ENCODE data around the gene EIF4G1.

Gene EIF4G1

GRCh38 chr3:184296616-184297015 is 17.8 kb upstream of the EIF4G1 start:
- H3K36me3 ChIP-seq (ENCODE audit: insufficient read depth, low read length): peaks cover 7% of the 10 kb centered on the region; the same call in 1 of the 2 replicates
- H3K9me3 ChIP-seq (ENCODE audit: control insufficient read depth, insufficient read depth, low read length): no peaks in the 10 kb centered on the region
- H3K9ac ChIP-seq (ENCODE audit: low read depth, low read length): no peak overlapping the region
- peaks cover 6% of the 10 kb centered on the region; the same call in 1 of the 2 replicates for H3K4me1 ChIP-seq (ENCODE audit: insufficient read depth, low read length)

GRCh38 chr3:184298759-184299487 is 15.5 kb upstream of the EIF4G1 start, which contains the start of gene PSMD2:
Gene PSMD2 (plus strand): TSS chr3:184299241. CDS start chr3:184299267, 26 bp downstream.
- peaks cover 6% of the 10 kb centered on the region; the same call in 1 of the 2 replicates for H3K4me1 ChIP-seq (ENCODE audit: insufficient read depth, low read length)
- H3K9me3 ChIP-seq (ENCODE audit: control insufficient read depth, insufficient read depth, low read length): no peaks in the 10 kb centered on the region
- H3K36me3 ChIP-seq (ENCODE audit: insufficient read depth, low read length): peaks cover 30% of the 10 kb centered on the region
- H3K9ac ChIP-seq (ENCODE audit: low read depth, low read length): peak within 1 kb of the TSS; percentile 90

GRCh38 chr3:184299488-184300377 is 14.7 kb upstream of the EIF4G1 start:
- Histone ChIP-seq H3K9me3 (ENCODE audit: control insufficient read depth, insufficient read depth, low read length) (no peaks in the 10 kb centered on the region), H3K4me1 (ENCODE audit: insufficient read depth, low read length) (peaks cover 6% of the 10 kb centered on the region; the same call in 1 of the 2 replicates), H3K9ac (ENCODE audit: low read depth, low read length) (peak overlapping the region; percentile 90), H3K36me3 (ENCODE audit: insufficient read depth, low read length) (peaks cover 38% of the 10 kb centered on the region)

- H3K9me3 ChIP-seq (ENCODE audit: control insufficient read depth, insufficient read depth, low read length): no peaks in the 10 kb centered on the region
- H3K9ac ChIP-seq (ENCODE audit: low read depth, low read length): peak overlapping the region; percentile 90; the same call in 1 of the 2 replicates
- H3K36me3 ChIP-seq (ENCODE audit: insufficient read depth, low read length): peaks cover 40% of the 10 kb centered on the region
Measured at GRCh38 chr3:184300378-184300720, 14.1 kb upstream of the EIF4G1 start.

GRCh38 chr3:184305577-184305976 is 8.8 kb upstream of the EIF4G1 start:
- no peaks in the 10 kb centered on the region for H3K9me3 ChIP-seq (ENCODE audit: control insufficient read depth, insufficient read depth, low read length)
- H3K36me3 ChIP-seq (ENCODE audit: insufficient read depth, low read length): peaks cover 69% of the 10 kb centered on the region
- no peaks in the 10 kb centered on the region for H3K4me1 ChIP-seq (ENCODE audit: insufficient read depth, low read length)
- H3K9ac ChIP-seq (ENCODE audit: low read depth, low read length): no peak overlapping the region

More at GRCh38 chr3:184300378-184300720, 14.1 kb upstream of the EIF4G1 start:
- H3K4me1 ChIP-seq (ENCODE audit: insufficient read depth, low read length): peaks cover 6% of the 10 kb centered on the region; the same call in 1 of the 2 replicates

GRCh38 chr3:184306341-184306972 is 7.9 kb upstream of the EIF4G1 start:
- Histone ChIP-seq H3K4me1 (ENCODE audit: insufficient read depth, low read length) (no peaks in the 10 kb centered on the region), H3K9ac (ENCODE audit: low read depth, low read length) (no peak overlapping the region), H3K9me3 (ENCODE audit: control insufficient read depth, insufficient read depth, low read length) (no peaks in the 10 kb centered on the region), H3K36me3 (ENCODE audit: insufficient read depth, low read length) (peaks cover 66% of the 10 kb centered on the region)

GRCh38 chr3:184307915-184308314 is 6.5 kb upstream of the EIF4G1 start:
- no peaks in the 10 kb centered on the region for H3K4me1 ChIP-seq (ENCODE audit: insufficient read depth, low read length)
- no peak overlapping the region for H3K9ac ChIP-seq (ENCODE audit: low read depth, low read length)
- H3K36me3 ChIP-seq (ENCODE audit: insufficient read depth, low read length): peaks cover 51% of the 10 kb centered on the region
- H3K9me3 ChIP-seq (ENCODE audit: control insufficient read depth, insufficient read depth, low read length): no peaks in the 10 kb centered on the region

- Histone ChIP-seq H3K4me1 (ENCODE audit: insufficient read depth, low read length) (no peaks in the 10 kb centered on the region), H3K9ac (ENCODE audit: low read depth, low read length) (no peak overlapping the region), H3K36me3 (ENCODE audit: insufficient read depth, low read length) (peaks cover 43% of the 10 kb centered on the region), H3K9me3 (ENCODE audit: control insufficient read depth, insufficient read depth, low read length) (no peaks in the 10 kb centered on the region)
Measured at GRCh38 chr3:184308744-184309143, 5.7 kb upstream of the EIF4G1 start.

GRCh38 chr3:184311633-184312032 is 2.8 kb upstream of the EIF4G1 start:
- no peak overlapping the region for H3K9ac ChIP-seq (ENCODE audit: low read depth, low read length)

GRCh38 chr3:184314700-184315542 is 515 bp downstream of the EIF4G1 start:
- H3K9me3 ChIP-seq (ENCODE audit: control insufficient read depth, insufficient read depth, low read length): no peaks in the 10 kb centered on the region
- H3K9ac ChIP-seq (ENCODE audit: low read depth, low read length): peak overlapping the region; percentile 84
- peaks cover 20% of the 10 kb centered on the region for H3K4me1 ChIP-seq (ENCODE audit: insufficient read depth, low read length)
- H3K36me3 ChIP-seq (ENCODE audit: insufficient read depth, low read length): peaks cover 26% of the 10 kb centered on the region

More at GRCh38 chr3:184311633-184312032, 2.8 kb upstream of the EIF4G1 start:
- H3K9me3 ChIP-seq (ENCODE audit: control insufficient read depth, insufficient read depth, low read length): no peaks in the 10 kb centered on the region
- peaks cover 8% of the 10 kb centered on the region for H3K4me1 ChIP-seq (ENCODE audit: insufficient read depth, low read length)
- peaks cover 25% of the 10 kb centered on the region for H3K36me3 ChIP-seq (ENCODE audit: insufficient read depth, low read length)

GRCh38 chr3:184315543-184315867 is 1.1 kb downstream of the EIF4G1 start:
- Histone ChIP-seq H3K36me3 (ENCODE audit: insufficient read depth, low read length) (peaks cover 31% of the 10 kb centered on the region), H3K4me1 (ENCODE audit: insufficient read depth, low read length) (peaks cover 20% of the 10 kb centered on the region), H3K9ac (ENCODE audit: low read depth, low read length) (peak overlapping the region; percentile 84), H3K9me3 (ENCODE audit: control insufficient read depth, insufficient read depth, low read length) (no peaks in the 10 kb centered on the region)

GRCh38 chr3:184315871-184316661 is 1.7 kb downstream of the EIF4G1 start:
- H3K9ac ChIP-seq (ENCODE audit: low read depth, low read length): peak overlapping the region; percentile 84
- H3K4me1 ChIP-seq (ENCODE audit: insufficient read depth, low read length): peaks cover 20% of the 10 kb centered on the region
- H3K36me3 ChIP-seq (ENCODE audit: insufficient read depth, low read length): peaks cover 35% of the 10 kb centered on the region

GRCh38 chr3:184316792-184317191 is 2.4 kb downstream of the EIF4G1 start:
- Histone ChIP-seq H3K36me3 (ENCODE audit: insufficient read depth, low read length) (peaks cover 42% of the 10 kb centered on the region), H3K9ac (ENCODE audit: low read depth, low read length) (no peak overlapping the region), H3K9me3 (ENCODE audit: control insufficient read depth, insufficient read depth, low read length) (no peaks in the 10 kb centered on the region), H3K4me1 (ENCODE audit: insufficient read depth, low read length) (peaks cover 20% of the 10 kb centered on the region)

More at GRCh38 chr3:184315871-184316661, 1.7 kb downstream of the EIF4G1 start:
- no peaks in the 10 kb centered on the region for H3K9me3 ChIP-seq (ENCODE audit: control insufficient read depth, insufficient read depth, low read length)
